ENCODE data around the gene LAGE3. TPM values are rescaled to one million over a fixed set of nuclear protein-coding genes. Genes with fewer than 3 reads are reported as not detected.

The LAGE3 gene
- total and polyA plus RNA-seq, 4 donors, result 10.3 to 32.0 (median 23.9) TPM

GRCh38 chrX:154429711-154430110 lies 49.4 kb downstream of the LAGE3 start:
- peaks cover 0 to 11% (median 5%) of the 10 kb centered on the region in 4 donors for H3K36me3 ChIP-seq (ENCODE audit: control insufficient read depth in 4 of 4, insufficient read depth in 4 of 4, low read length in 4 of 4)
- H3K4me3 ChIP-seq, result peak overlapping the region; percentile 66
- H3K27ac ChIP-seq (ENCODE audit: low read depth in 1 of 2, low read length in 1 of 2), result peak overlapping the region in 1 of 2 donors; percentile 13
- no peak for ATAC-seq (ENCODE audit: insufficient read depth, low FRiP score)
- H3K9me3 ChIP-seq (ENCODE audit: control insufficient read depth in 4 of 4, insufficient read depth in 3 of 4, low read length in 3 of 4), result peaks cover 0 to 8% (median 0%) of the 10 kb centered on the region in 4 donors
- H3K27me3 ChIP-seq (ENCODE audit: control insufficient read depth in 3 of 3, insufficient read depth in 3 of 3, low read length in 2 of 3), result no peaks in the 10 kb centered on the region
- H3K9ac ChIP-seq (ENCODE audit: insufficient read depth in 1 of 2, low read length in 2 of 2), result no peak overlapping the region
- peaks cover 0 to 5% (median 5%) of the 10 kb centered on the region in 5 donors for H3K4me1 ChIP-seq (ENCODE audit: control insufficient read depth in 5 of 5, insufficient read depth in 5 of 5, low read length in 5 of 5)
- DNase-seq, result no peak
- no peak for TF ChIP-seq CTCF (IDR thresholded peaks at IDR 0.05; ENCODE audit: control extremely low read depth, extremely low read depth)
- WGBS, 2 donors, result 78 to 82% methylated on average over 2 of the region's 2 CpGs

GRCh38 chrX:154428176-154429171 lies 50.6 kb downstream of the LAGE3 start, which contains the start of gene ATP6AP1:
TSS of gene ATP6AP1 (plus strand) at chrX:154428677. CDS start at chrX:154428693, 16 bp downstream.
- WGBS, 2 donors, result 13 to 43% methylated on average over 55 to 87 of the region's 87 CpGs
- no peak for TF ChIP-seq CTCF (IDR thresholded peaks at IDR 0.05; ENCODE audit: control extremely low read depth, extremely low read depth)
- H3K27me3 ChIP-seq (ENCODE audit: control insufficient read depth in 3 of 3, insufficient read depth in 3 of 3, low read length in 2 of 3), result no peaks in the 10 kb centered on the region
- H3K9ac ChIP-seq (ENCODE audit: insufficient read depth in 1 of 2, low read length in 2 of 2), result peak within 1 kb of the TSS in 1 of 2 donors; percentile 49
- H3K27ac ChIP-seq (ENCODE audit: low read depth in 1 of 2, low read length in 1 of 2), result peak within 1 kb of the TSS; percentile 77 to 95
- H3K9me3 ChIP-seq (ENCODE audit: control insufficient read depth in 4 of 4, insufficient read depth in 3 of 4, low read length in 3 of 4), result peaks cover 0 to 8% (median 0%) of the 10 kb centered on the region in 4 donors
- peaks cover 0 to 5% (median 5%) of the 10 kb centered on the region in 5 donors for H3K4me1 ChIP-seq (ENCODE audit: control insufficient read depth in 5 of 5, insufficient read depth in 5 of 5, low read length in 5 of 5)
- DNase-seq (peak; percentile 91 to 96 (median 94)), ATAC-seq (ENCODE audit: insufficient read depth, low FRiP score) (peak; percentile 92)
- H3K36me3 ChIP-seq (ENCODE audit: control insufficient read depth in 4 of 4, insufficient read depth in 4 of 4, low read length in 4 of 4), result peaks cover 0 to 8% (median under 1%) of the 10 kb centered on the region in 4 donors
- H3K4me3 ChIP-seq, result peak within 1 kb of the TSS; percentile 66

Small RNA genes within 50 kb of the gene (small RNA-seq; reads per million reads assigned to genes)
- gene MIR6858 (ENCODE audit: low replicate concordance) (0.08 reads per million), gene RN7SL697P (ENCODE audit: low replicate concordance) (not detected)

Other genes with a start within 250 kb of the LAGE3 start
- not detected for gene OPN1MW3, start 221.7 kb downstream of the LAGE3 start, total RNA-seq
- gene OPN1MW3, start 221.7 kb downstream of the LAGE3 start, polyA plus RNA-seq, result not detected
- not detected for gene TEX28, start 184.2 kb downstream of the LAGE3 start, total RNA-seq
- under 1 TPM in 1 of 2 donors, not detected in 1; 0.02 TPM for gene TEX28, start 184.2 kb downstream of the LAGE3 start, polyA plus RNA-seq
- gene TKTL1, start 183.5 kb downstream of the LAGE3 start, total RNA-seq, result 1 to 10 TPM in 1 of 2 donors, under 1 TPM in 1; 0.18 to 1.5 TPM
- gene TKTL1, start 183.5 kb downstream of the LAGE3 start, polyA plus RNA-seq, result under 1 TPM in 1 of 2 donors, not detected in 1; 0.54 TPM
- 1,000 to 10,000 TPM in 1 of 2 donors, 100 to 1,000 TPM in 1; 602 to 1,802 TPM for gene FLNA, start 104.6 kb downstream of the LAGE3 start, total RNA-seq
- 100 to 1,000 TPM; 645 to 783 TPM for gene FLNA, start 104.6 kb downstream of the LAGE3 start, polyA plus RNA-seq
- 10 to 100 TPM; 33.0 to 66.9 TPM for gene EMD, start 100.0 kb downstream of the LAGE3 start, total RNA-seq
- 100 to 1,000 TPM in 1 of 2 donors, 10 to 100 TPM in 1; 82.7 to 108 TPM for gene EMD, start 100.0 kb downstream of the LAGE3 start, polyA plus RNA-seq
- gene RPL10, start 80.9 kb downstream of the LAGE3 start, total RNA-seq, result 1,000 to 10,000 TPM; 2,479 to 3,133 TPM
- gene RPL10, start 80.9 kb downstream of the LAGE3 start, polyA plus RNA-seq, result 1,000 to 10,000 TPM; 4,111 to 4,258 TPM
- 10 to 100 TPM; 12.5 to 41.0 TPM for gene DNASE1L1, start 70.0 kb downstream of the LAGE3 start, total RNA-seq
- gene DNASE1L1, start 70.0 kb downstream of the LAGE3 start, polyA plus RNA-seq, result 10 to 100 TPM; 28.2 to 52.3 TPM
- gene TAFAZZIN, start 67.7 kb downstream of the LAGE3 start, total RNA-seq, result 10 to 100 TPM; 28.4 to 48.9 TPM
- 10 to 100 TPM; 39.7 to 61.2 TPM for gene TAFAZZIN, start 67.7 kb downstream of the LAGE3 start, polyA plus RNA-seq
- 100 to 1,000 TPM in 1 of 2 donors, 10 to 100 TPM in 1; 73.7 to 142 TPM for gene ATP6AP1, start 50.6 kb downstream of the LAGE3 start, total RNA-seq
- 100 to 1,000 TPM in 1 of 2 donors, 10 to 100 TPM in 1; 84.1 to 220 TPM for gene ATP6AP1, start 50.6 kb downstream of the LAGE3 start, polyA plus RNA-seq
- 100 to 1,000 TPM in 1 of 2 donors, 10 to 100 TPM in 1; 64.0 to 116 TPM for gene GDI1, start 42.1 kb downstream of the LAGE3 start, total RNA-seq
- gene GDI1, start 42.1 kb downstream of the LAGE3 start, polyA plus RNA-seq, result 100 to 1,000 TPM; 116 to 130 TPM
- 10 to 100 TPM; 23.4 to 74.4 TPM for gene FAM50A, start 35.1 kb downstream of the LAGE3 start, total RNA-seq
- gene FAM50A, start 35.1 kb downstream of the LAGE3 start, polyA plus RNA-seq, result 100 to 1,000 TPM; 106 to 202 TPM
- 10 to 100 TPM; 17.3 to 61.1 TPM for gene PLXNA3, start 21.0 kb downstream of the LAGE3 start, total RNA-seq
- 10 to 100 TPM; 10.2 to 16.1 TPM for gene PLXNA3, start 21.0 kb downstream of the LAGE3 start, polyA plus RNA-seq
- 10 to 100 TPM; 22.9 to 38.2 TPM for gene UBL4A, start 7.3 kb upstream of the LAGE3 start, total RNA-seq
- gene UBL4A, start 7.3 kb upstream of the LAGE3 start, polyA plus RNA-seq, result 10 to 100 TPM; 21.3 to 39.6 TPM
- 10 to 100 TPM; 11.1 to 30.9 TPM for gene SLC10A3, start 11.3 kb upstream of the LAGE3 start, total RNA-seq
- gene SLC10A3, start 11.3 kb upstream of the LAGE3 start, polyA plus RNA-seq, result 10 to 100 TPM; 27.3 to 33.0 TPM
- 10 to 100 TPM; 21.5 to 48.6 TPM for gene FAM3A, start 37.0 kb upstream of the LAGE3 start, total RNA-seq
- gene FAM3A, start 37.0 kb upstream of the LAGE3 start, polyA plus RNA-seq, result 10 to 100 TPM; 43.9 to 61.2 TPM
- 100 to 1,000 TPM in 1 of 2 donors, 10 to 100 TPM in 1; 24.3 to 106 TPM for gene G6PD, start 67.6 kb upstream of the LAGE3 start, total RNA-seq
- 10 to 100 TPM; 55.4 to 75.6 TPM for gene G6PD, start 67.6 kb upstream of the LAGE3 start, polyA plus RNA-seq
- gene IKBKG, start 68.3 kb upstream of the LAGE3 start, total RNA-seq, result 10 to 100 TPM; 12.0 to 58.3 TPM
- 10 to 100 TPM; 23.1 to 49.6 TPM for gene IKBKG, start 68.3 kb upstream of the LAGE3 start, polyA plus RNA-seq
- gene CTAG1A, start 105.9 kb upstream of the LAGE3 start, total RNA-seq, result not detected
- gene CTAG1A, start 105.9 kb upstream of the LAGE3 start, polyA plus RNA-seq, result not detected
- gene CTAG1B, start 140.0 kb upstream of the LAGE3 start, total RNA-seq, result not detected
- not detected for gene CTAG1B, start 140.0 kb upstream of the LAGE3 start, polyA plus RNA-seq
- not detected for gene CTAG2, start 174.3 kb upstream of the LAGE3 start, total RNA-seq
- 1 to 10 TPM in 1 of 2 donors, not detected in 1; 4.9 TPM for gene CTAG2, start 174.3 kb upstream of the LAGE3 start, polyA plus RNA-seq

Measured in lung (tissue), 13 donors.